RWPE2 (cell line): Measurements from ENCODE around the gene RETREG1.
"Not testable (repeated sequence)": the region's sequence is repeated elsewhere in the genome, so short reads cannot be mapped to it uniquely, and the experiment has no call there.

Experiments
- ATAC-seq: fragments of 200-7000 bp; cut with Tn5 transposase; 3 replicates; pipeline ENCODE4 v1.9.1; 2021; ENCODE audit warnings: low read depth
- DNase-seq: peaks from one replicate; pipeline ENCODE4 v3.0.0-alpha.2; 2020; ENCODE audit warnings: low spot score
- H3K27ac ChIP-seq: fragments of 450-650 bp; 2 replicates; pipeline ENCODE4 v1.5.1; 2017; ENCODE audit warnings: mild to moderate bottlenecking; ENCODE audit not compliant: poor library complexity, severe bottlenecking
- H3K27me3 ChIP-seq: fragments of 250-450 bp; sonication (Bioruptor Pico); 2 replicates; pipeline ENCODE4 v1.5.1; 2021; ENCODE audit warnings: mild to moderate bottlenecking, moderate library complexity; ENCODE audit not compliant: insufficient read depth, poor library complexity, severe bottlenecking
- H3K36me3 ChIP-seq: fragments of 250-450 bp; sonication (Bioruptor Pico); 2 replicates; pipeline ENCODE4 v1.5.1; 2020; ENCODE audit warnings: low read depth, mild to moderate bottlenecking, moderate library complexity
- H3K4me1 ChIP-seq: fragments of 250-450 bp; sonication (Bioruptor Pico); 2 replicates; pipeline ENCODE4 v1.5.1; 2021; ENCODE audit warnings: mild to moderate bottlenecking, moderate library complexity; ENCODE audit not compliant: insufficient read depth, poor library complexity, severe bottlenecking
- H3K4me3 ChIP-seq: fragments of 250-450 bp; sonication (Bioruptor Pico); 2 replicates; pipeline ENCODE4 v1.5.1; 2021; ENCODE audit warnings: mild to moderate bottlenecking, moderate library complexity; ENCODE audit not compliant: severe bottlenecking
- H3K9me3 ChIP-seq: fragments of 250-450 bp; sonication (Bioruptor Pico); 2 replicates; pipeline ENCODE4 v1.5.1; 2021; ENCODE audit warnings: mild to moderate bottlenecking, moderate library complexity; ENCODE audit not compliant: severe bottlenecking
- CTCF ChIP-seq: fragments of 450-650 bp; IDR thresholded peaks from one replicate; pipeline ENCODE4 v1.5.1; 2017; ENCODE audit warnings: mild to moderate bottlenecking, moderate library complexity; ENCODE audit not compliant: poor library complexity, severe bottlenecking

RETREG1 gene

GRCh38 chr5:16544607-16545374 lies 72.0 kb downstream of the RETREG1 start:
- Histone ChIP-seq H3K4me3 (no peak overlapping the region), H3K27me3 (no peaks in the 10 kb centered on the region), H3K4me1 (peaks cover 10% of the 10 kb centered on the region), H3K27ac (no peak overlapping the region), H3K9me3 (no peaks in the 10 kb centered on the region), H3K36me3 (no peaks in the 10 kb centered on the region)
- ATAC-seq: no peak
- DNase-seq: no peak
- TF ChIP-seq CTCF: no peak

GRCh38 chr5:16543206-16543605 lies 73.6 kb downstream of the RETREG1 start:
- peaks cover 16% of the 10 kb centered on the region for H3K4me1 ChIP-seq
- not testable (repeated sequence) for ATAC-seq

GRCh38 chr5:16542236-16542635 lies 74.6 kb downstream of the RETREG1 start:
- DNase-seq: no peak
- Histone ChIP-seq H3K27me3 (no peaks in the 10 kb centered on the region), H3K36me3 (no peaks in the 10 kb centered on the region), H3K4me3 (no peak overlapping the region), H3K4me1 (peaks cover 16% of the 10 kb centered on the region), H3K9me3 (no peaks in the 10 kb centered on the region), H3K27ac (no peak overlapping the region)
- TF ChIP-seq CTCF: no peak
- no peak for ATAC-seq

More at GRCh38 chr5:16543206-16543605, 73.6 kb downstream of the RETREG1 start:
- H3K27me3 ChIP-seq, H3K4me3 ChIP-seq, H3K27ac ChIP-seq, H3K9me3 ChIP-seq, H3K36me3 ChIP-seq, DNase-seq: not testable (repeated sequence)

GRCh38 chr5:16541592-16541991 lies 75.2 kb downstream of the RETREG1 start:
- H3K27me3 ChIP-seq, H3K4me3 ChIP-seq: not testable (repeated sequence)
- H3K4me1 ChIP-seq: peaks cover 17% of the 10 kb centered on the region

GRCh38 chr5:16540421-16540820 lies 76.4 kb downstream of the RETREG1 start:
- Histone ChIP-seq H3K27me3 (no peaks in the 10 kb centered on the region), H3K4me1 (peaks cover 23% of the 10 kb centered on the region), H3K9me3 (no peaks in the 10 kb centered on the region), H3K27ac (peak overlapping the region; percentile 49), H3K36me3 (no peaks in the 10 kb centered on the region), H3K4me3 (no peak overlapping the region)
- ATAC-seq (peak; percentile 69), DNase-seq (no peak)
- TF ChIP-seq CTCF: no peak

More at GRCh38 chr5:16541592-16541991, 75.2 kb downstream of the RETREG1 start:
- H3K9me3 ChIP-seq, DNase-seq, H3K36me3 ChIP-seq, H3K27ac ChIP-seq, ATAC-seq: not testable (repeated sequence)

GRCh38 chr5:16539169-16539666 lies 77.6 kb downstream of the RETREG1 start:
- DNase-seq (no peak), ATAC-seq (peak; percentile 62)

More at GRCh38 chr5:16539169-16539666, 77.6 kb downstream of the RETREG1 start:
- TF ChIP-seq CTCF: no peak
- peaks cover 23% of the 10 kb centered on the region for H3K4me1 ChIP-seq
- peak overlapping the region; percentile 49 for H3K27ac ChIP-seq
- no peak overlapping the region for H3K4me3 ChIP-seq
- H3K9me3 ChIP-seq: no peaks in the 10 kb centered on the region
- no peaks in the 10 kb centered on the region for H3K36me3 ChIP-seq
- no peaks in the 10 kb centered on the region for H3K27me3 ChIP-seq
